ENCODE data around the gene LRRC3.

DNA sequence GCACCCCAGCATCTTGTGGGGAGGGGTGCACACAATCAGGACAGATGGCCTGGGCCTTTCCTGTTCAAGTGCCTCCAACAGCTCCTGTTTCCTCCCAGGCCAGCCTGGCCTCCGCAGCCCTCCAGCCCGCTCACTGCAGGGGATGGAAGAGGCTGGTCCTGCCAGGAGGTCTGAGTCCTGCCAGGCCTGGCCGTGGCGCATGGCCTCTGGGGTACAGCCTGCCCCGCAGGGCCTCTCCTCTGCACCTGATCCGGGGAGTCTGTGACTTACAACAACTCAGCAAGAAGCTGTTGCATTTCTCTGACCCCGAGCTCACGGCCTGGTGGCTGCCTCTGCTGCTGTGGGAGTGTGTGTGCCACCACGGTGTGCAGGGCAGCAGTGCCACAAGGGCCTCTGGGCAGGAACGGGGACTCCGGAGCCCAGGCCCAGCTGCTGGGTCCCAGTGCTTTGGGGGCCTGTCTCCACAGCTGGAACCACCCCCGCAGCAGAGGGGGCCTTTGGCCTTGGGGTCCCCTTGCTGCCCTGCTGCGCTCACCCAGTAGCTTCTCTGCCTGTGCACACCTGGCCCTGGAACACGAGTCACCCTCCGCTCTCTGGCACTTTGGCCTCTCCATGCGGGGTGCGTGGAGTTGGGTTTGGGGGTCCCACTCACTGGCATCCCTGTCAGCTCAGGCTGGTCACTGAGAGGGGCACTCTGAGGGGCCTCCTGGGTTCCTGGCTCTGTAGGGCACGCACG lies 17.4 kb upstream of the LRRC3 start:
- TF ChIP-seq, protein P1, sequence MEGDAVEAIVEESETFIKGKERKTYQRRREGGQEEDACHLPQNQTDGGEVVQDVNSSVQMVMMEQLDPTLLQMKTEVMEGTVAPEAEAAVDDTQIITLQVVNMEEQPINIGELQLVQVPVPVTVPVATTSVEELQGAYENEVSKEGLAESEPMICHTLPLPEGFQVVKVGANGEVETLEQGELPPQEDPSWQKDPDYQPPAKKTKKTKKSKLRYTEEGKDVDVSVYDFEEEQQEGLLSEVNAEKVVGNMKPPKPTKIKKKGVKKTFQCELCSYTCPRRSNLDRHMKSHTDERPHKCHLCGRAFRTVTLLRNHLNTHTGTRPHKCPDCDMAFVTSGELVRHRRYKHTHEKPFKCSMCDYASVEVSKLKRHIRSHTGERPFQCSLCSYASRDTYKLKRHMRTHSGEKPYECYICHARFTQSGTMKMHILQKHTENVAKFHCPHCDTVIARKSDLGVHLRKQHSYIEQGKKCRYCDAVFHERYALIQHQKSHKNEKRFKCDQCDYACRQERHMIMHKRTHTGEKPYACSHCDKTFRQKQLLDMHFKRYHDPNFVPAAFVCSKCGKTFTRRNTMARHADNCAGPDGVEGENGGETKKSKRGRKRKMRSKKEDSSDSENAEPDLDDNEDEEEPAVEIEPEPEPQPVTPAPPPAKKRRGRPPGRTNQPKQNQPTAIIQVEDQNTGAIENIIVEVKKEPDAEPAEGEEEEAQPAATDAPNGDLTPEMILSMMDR (IDR thresholded peaks at IDR 0.05) = no peak
- no peak for TF ChIP-seq POLR2A (IDR thresholded peaks at IDR 0.05)

All from esophagus squamous epithelium (tissue), 4 donors.